Esophagus squamous epithelium (tissue), 5 donors: ENCODE data around the gene MCF2. TPM values are rescaled to one million over a fixed set of nuclear protein-coding genes. Genes with fewer than 3 reads are reported as not detected.

Source experiments
- DNase-seq: peaks from one replicate; lab custom pipeline; 2025; lab: John Stamatoyannopoulos, UW
- H3K27ac ChIP-seq, 4 donors: fragments of 200-600 bp; sonication (generic); one replicate each; pipeline ENCODE4 v1.5.1; 2016 to 2019; ENCODE audit warnings: mild to moderate bottlenecking in 1 of 4
- H3K27me3 ChIP-seq, 4 donors: fragments of 200-600 bp; sonication (generic); 1 replicate in 3 of 4; 2 replicates in 1 of 4; pipeline versions ENCODE4 v1.5.1 to v1.6.0; 2017 to 2021; ENCODE audit warnings: antibody characterized with exemption in 1 of 4
- H3K36me3 ChIP-seq, 3 donors: fragments of 200-600 bp; sonication (generic); one replicate each; pipeline ENCODE4 v1.5.1; 2016 to 2019
- H3K4me1 ChIP-seq, 3 donors: fragments of 200-600 bp; sonication (generic); one replicate each; pipeline ENCODE4 v1.5.1; 2017 to 2019
- H3K4me3 ChIP-seq, 4 donors: fragments of 200-600 bp; sonication (generic); 1 replicate in 3 of 4; 2 replicates in 1 of 4; pipeline ENCODE4 v1.5.1; 2016 to 2019; ENCODE audit warnings: mild to moderate bottlenecking in 2 of 4, moderate library complexity in 1 of 4
- H3K9me3 ChIP-seq, 3 donors: fragments of 200-600 bp; sonication (generic); one replicate each; pipeline ENCODE4 v1.5.1; 2016 to 2019
- CTCF ChIP-seq, 6 experiments: fragments of 450-650 bp in 4 of 6; fragments of 200-600 bp in 2 of 6; sonication (generic) in 2 of 6; IDR thresholded peaks; one replicate each; pipeline ENCODE4 v1.5.1; 2016 to 2019; ENCODE audit warnings: antibody characterized with exemption in 6 of 6, mild to moderate bottlenecking in 4 of 6, moderate library complexity in 4 of 6
- POLR2A ChIP-seq, 4 donors: fragments of 450-650 bp; IDR thresholded peaks; one replicate each; pipeline ENCODE4 v1.6.1; 2017; ENCODE audit warnings: antibody characterized with exemption in 4 of 4, mild to moderate bottlenecking in 4 of 4, moderate library complexity in 3 of 4
- WGBS, 2 donors: methylation state at CpG; one replicate each; pipeline ENCODE4 v1.1.5; 2018; 5-methylcytosine and 5-hydroxymethylcytosine counted together
- intact Hi-C: fragments of 100-400 bp; cut with DNase I; formaldehyde crosslinking; loops from one replicate; pipeline ENCODE4 v1.15.0; 2022
- total RNA-seq, 4 donors: library from RNA; depleted of rRNA; stranded (reverse); fragments of >200 nt; gene quantifications; one replicate each; pipeline ENCODE4 v1.1.0, GENCODE V29; 2016
- donor health status: DM: yes; HTN: yes; CAD: no.

MCF2 gene
- under 1 TPM in 1 of 4 donors, not detected in 3; 0.15 TPM for total RNA-seq

- H3K9me3 ChIP-seq = no peaks in the 10 kb centered on the region
- H3K4me1 ChIP-seq = no peaks in the 10 kb centered on the region
- WGBS, 2 donors = 76 to 82% methylated on average over 4 of the region's 4 CpGs
- TF ChIP-seq CTCF (IDR thresholded peaks at IDR 0.05) (no peak), POLR2A (IDR thresholded peaks at IDR 0.05) (no peak)
- H3K4me3 ChIP-seq = no peak within 1 kb of the TSS
- H3K36me3 ChIP-seq = no peaks in the 10 kb centered on the region
- no peaks in the 10 kb centered on the region for H3K27me3 ChIP-seq
- intact Hi-C loops = no loop called here
- no peak for DNase-seq
- H3K27ac ChIP-seq = no peak within 1 kb of the TSS
Measured at GRCh38 chrX:139708067-139708466, at the start of gene MCF2. Gene MCF2 (minus strand): TSS chrX:139708167. CDS start chrX:139651744, 56,423 bp downstream.

GRCh38 chrX:139751053-139751452, 43.1 kb upstream of the MCF2 start:
- H3K9me3 ChIP-seq = peaks cover 0 to 13% (median 12%) of the 10 kb centered on the region in 3 donors
- no peak for TF ChIP-seq CTCF (IDR thresholded peaks at IDR 0.05)
- no peak for TF ChIP-seq POLR2A (IDR thresholded peaks at IDR 0.05)
- intact Hi-C loops = no loop called here
- no peak for DNase-seq
- 59 to 97% methylated on average over 3 of the region's 3 CpGs for WGBS, 2 donors
- no peaks in the 10 kb centered on the region for H3K4me1 ChIP-seq
- no peak overlapping the region for H3K27ac ChIP-seq
- no peak overlapping the region for H3K4me3 ChIP-seq
- peaks cover 0 to 14% (median 0%) of the 10 kb centered on the region in 3 donors for H3K36me3 ChIP-seq
- no peaks in the 10 kb centered on the region for H3K27me3 ChIP-seq

- no peak overlapping the region for H3K27ac ChIP-seq
- H3K36me3 ChIP-seq = peaks cover 0 to 7% (median 0%) of the 10 kb centered on the region in 3 donors
- intact Hi-C loops = no loop called here
- peaks cover 0 to 13% (median 12%) of the 10 kb centered on the region in 3 donors for H3K9me3 ChIP-seq
- no peaks in the 10 kb centered on the region for H3K27me3 ChIP-seq
- TF ChIP-seq CTCF (IDR thresholded peaks at IDR 0.05) = no peak
- no peak for TF ChIP-seq POLR2A (IDR thresholded peaks at IDR 0.05)
- no peak for DNase-seq
- no peak overlapping the region for H3K4me3 ChIP-seq
- H3K4me1 ChIP-seq = no peaks in the 10 kb centered on the region
Measured at GRCh38 chrX:139750390-139750789, 42.4 kb upstream of the MCF2 start.

GRCh38 chrX:139739138-139739537, 31.2 kb upstream of the MCF2 start:
- intact Hi-C loops = loop anchor here (10.0 kb wide), 1 partner anchor 56 kb away; no protein-coding TSS in a partner anchor
- TF ChIP-seq CTCF (IDR thresholded peaks at IDR 0.05) (no peak), POLR2A (IDR thresholded peaks at IDR 0.05) (no peak)
- no peak overlapping the region for H3K27ac ChIP-seq
- H3K9me3 ChIP-seq = no peaks in the 10 kb centered on the region
- peaks cover 0 to 13% (median 0%) of the 10 kb centered on the region in 3 donors for H3K36me3 ChIP-seq
- DNase-seq = no peak
- 34 to 42% methylated on average over 2 of the region's 2 CpGs for WGBS, 2 donors
- H3K4me3 ChIP-seq = no peak overlapping the region
- H3K4me1 ChIP-seq = no peaks in the 10 kb centered on the region
- no peaks in the 10 kb centered on the region for H3K27me3 ChIP-seq

GRCh38 chrX:139738581-139738980, 30.6 kb upstream of the MCF2 start:
- intact Hi-C loops = loop anchor here (10.0 kb wide), 1 partner anchor 56 kb away; no protein-coding TSS in a partner anchor
- H3K4me3 ChIP-seq = no peak overlapping the region
- TF ChIP-seq POLR2A (IDR thresholded peaks at IDR 0.05) = no peak
- no peak for TF ChIP-seq CTCF (IDR thresholded peaks at IDR 0.05)
- DNase-seq = no peak
- peaks cover 0 to 13% (median 0%) of the 10 kb centered on the region in 3 donors for H3K36me3 ChIP-seq
- H3K4me1 ChIP-seq = no peaks in the 10 kb centered on the region
- H3K27me3 ChIP-seq = no peaks in the 10 kb centered on the region
- H3K9me3 ChIP-seq = no peaks in the 10 kb centered on the region
- H3K27ac ChIP-seq = no peak overlapping the region
